K562 (cell line): Measurements from ENCODE around the gene UBE2I. TPM values are rescaled to one million over a fixed set of nuclear protein-coding genes. Genes with fewer than 3 reads are reported as not detected.

Experiments
- ARID1B ChIP-seq: fragments of 450-650 bp; IDR thresholded peaks from 2 replicates; pipeline ENCODE4 v1.6.1; 2016; ENCODE audit warnings: antibody characterized with exemption, mild to moderate bottlenecking, inconsistent platforms
- ARNT ChIP-seq, 2 experiments: fragments of 450-650 bp; IDR thresholded peaks; 2 replicates each; pipeline ENCODE4 v1.6.1; 2016; ENCODE audit warnings: mild to moderate bottlenecking in 1 of 2
- BMI1 ChIP-seq: fragments of 150-350 bp; IDR thresholded peaks from 2 replicates; pipeline ENCODE4 v1.6.1; 2014; ENCODE audit warnings: low read length
- CBX3 ChIP-seq, 2 experiments: IDR thresholded peaks; 1 replicate in 1 of 2; 2 replicates in 1 of 2; pipeline ENCODE4 v1.6.1; 2012; ENCODE audit warnings: inconsistent platforms in 2 of 2, low read length in 2 of 2, borderline replicate concordance in 1 of 2, control low read depth in 1 of 2
- CHD2 ChIP-seq: IDR thresholded peaks from 2 replicates; pipeline ENCODE4 v1.6.1; 2011; ENCODE audit warnings: low read depth, low read length
- ELF2 ChIP-seq: fragments of 250-450 bp; sonication (Bioruptor Pico); IDR thresholded peaks from 2 replicates; pipeline ENCODE4 v1.5.0; 2021; ENCODE audit warnings: mild to moderate bottlenecking
- FIP1L1 ChIP-seq: fragments of 200-400 bp; formaldehyde crosslinking; IDR thresholded peaks from 2 replicates; pipeline ENCODE4 v1.6.1; 2018; ENCODE audit warnings: mild to moderate bottlenecking, low read depth, low read length; ENCODE audit not compliant: poor library complexity, severe bottlenecking
- HDAC1 ChIP-seq, 2 experiments: fragments of 450-650 bp; IDR thresholded peaks; 2 replicates each; pipeline ENCODE4 v1.6.1; 2016 to 2017; ENCODE audit warnings: inconsistent platforms in 1 of 2, mild to moderate bottlenecking in 1 of 2, moderate library complexity in 1 of 2
- LCOR ChIP-seq: sonication (generic); formaldehyde crosslinking; IDR thresholded peaks from 2 replicates; pipeline ENCODE4 v1.8.0; 2022; ENCODE audit warnings: mild to moderate bottlenecking, missing genetic modification reagents
- RAD51 ChIP-seq: fragments of 450-650 bp; IDR thresholded peaks from 2 replicates; pipeline ENCODE4 v1.7.1; 2016; ENCODE audit warnings: low read depth, mild to moderate bottlenecking, borderline replicate concordance
- TEAD2 ChIP-seq: fragments of 450-650 bp; IDR thresholded peaks from 2 replicates; pipeline ENCODE4 v1.6.1; 2016; ENCODE audit warnings: missing genetic modification characterization, control low read depth, missing compliant biosample characterization
- ZBTB34 ChIP-seq: fragments of 250-450 bp; sonication (Bioruptor Pico); IDR thresholded peaks from 2 replicates; pipeline ENCODE4 v1.8.0; 2021; ENCODE audit warnings: mild to moderate bottlenecking, moderate library complexity
- ZNF12 ChIP-seq: sonication (generic); formaldehyde crosslinking; IDR thresholded peaks from 2 replicates; pipeline ENCODE4 v1.4.0; 2020; ENCODE audit warnings: mild to moderate bottlenecking, missing genetic modification reagents
- ZNF696 ChIP-seq: fragments of 250-450 bp; sonication (Bioruptor Pico); conservative IDR thresholded peaks from 2 replicates; pipeline ENCODE4 v1.4.0; 2020; ENCODE audit warnings: mild to moderate bottlenecking, moderate library complexity
- ZNF76 ChIP-seq: fragments of 250-450 bp; sonication (Bioruptor Pico); IDR thresholded peaks from 2 replicates; pipeline ENCODE4 v1.4.0; 2020; ENCODE audit warnings: mild to moderate bottlenecking, moderate library complexity, borderline replicate concordance
- ZZZ3 ChIP-seq: fragments of 450-650 bp; IDR thresholded peaks from 2 replicates; pipeline ENCODE4 v1.6.1; 2016; ENCODE audit warnings: antibody characterized with exemption, mild to moderate bottlenecking, moderate library complexity
- polyA plus RNA-seq, 8 experiments: library from polyadenylated mRNA; depleted of rRNA in 4 of 8; stranded (reverse) in 5 of 8; unstranded in 3 of 8; fragments of >200 nt; fragmentation: Nextera tagmentation in 2 of 8; fragmentation: Illumina TruSeq in 1 of 8; extraction: Ambion mirVana in 2 of 8; extraction: Trizol in 1 of 8; gene quantifications; 2 replicates each; pipeline versions ENCODE4 v1.2.1 to v1.2.3, GENCODE V29; 2011 to 2014; ENCODE audit warnings: inconsistent platforms in 1 of 8, missing spikeins in 1 of 8
- total RNA-seq, 7 experiments: library from RNA; depleted of rRNA in 6 of 7; stranded (reverse); fragments of >200 nt in 6 of 7; fragmentation: Illumina TruSeq in 2 of 7; extraction: Trizol in 2 of 7; gene quantifications; 2 replicates each; pipeline versions ENCODE4 v1.2.1 to v1.2.3, GENCODE V29; 2011 to 2021; ENCODE audit warnings: low replicate concordance in 1 of 7
- TF ChIP-seq, protein P1 (sequence below): fragments of 250-450 bp; sonication (Bioruptor Pico); IDR thresholded peaks from 2 replicates; pipeline ENCODE4 v1.4.0; 2020
- TF ChIP-seq, protein P2 (sequence below): fragments of 450-650 bp; formaldehyde crosslinking; IDR thresholded peaks from 2 replicates; pipeline ENCODE4 v1.4.0; 2022; ENCODE audit warnings: missing genetic modification characterization

The UBE2I gene
- total and polyA plus RNA-seq, 9 of the 15 experiments (the other 6 are each of a cell fraction or from before 2014, with no cell fraction given): 36.6 to 254 (median 104) TPM

- TF ChIP-seq, protein P1, sequence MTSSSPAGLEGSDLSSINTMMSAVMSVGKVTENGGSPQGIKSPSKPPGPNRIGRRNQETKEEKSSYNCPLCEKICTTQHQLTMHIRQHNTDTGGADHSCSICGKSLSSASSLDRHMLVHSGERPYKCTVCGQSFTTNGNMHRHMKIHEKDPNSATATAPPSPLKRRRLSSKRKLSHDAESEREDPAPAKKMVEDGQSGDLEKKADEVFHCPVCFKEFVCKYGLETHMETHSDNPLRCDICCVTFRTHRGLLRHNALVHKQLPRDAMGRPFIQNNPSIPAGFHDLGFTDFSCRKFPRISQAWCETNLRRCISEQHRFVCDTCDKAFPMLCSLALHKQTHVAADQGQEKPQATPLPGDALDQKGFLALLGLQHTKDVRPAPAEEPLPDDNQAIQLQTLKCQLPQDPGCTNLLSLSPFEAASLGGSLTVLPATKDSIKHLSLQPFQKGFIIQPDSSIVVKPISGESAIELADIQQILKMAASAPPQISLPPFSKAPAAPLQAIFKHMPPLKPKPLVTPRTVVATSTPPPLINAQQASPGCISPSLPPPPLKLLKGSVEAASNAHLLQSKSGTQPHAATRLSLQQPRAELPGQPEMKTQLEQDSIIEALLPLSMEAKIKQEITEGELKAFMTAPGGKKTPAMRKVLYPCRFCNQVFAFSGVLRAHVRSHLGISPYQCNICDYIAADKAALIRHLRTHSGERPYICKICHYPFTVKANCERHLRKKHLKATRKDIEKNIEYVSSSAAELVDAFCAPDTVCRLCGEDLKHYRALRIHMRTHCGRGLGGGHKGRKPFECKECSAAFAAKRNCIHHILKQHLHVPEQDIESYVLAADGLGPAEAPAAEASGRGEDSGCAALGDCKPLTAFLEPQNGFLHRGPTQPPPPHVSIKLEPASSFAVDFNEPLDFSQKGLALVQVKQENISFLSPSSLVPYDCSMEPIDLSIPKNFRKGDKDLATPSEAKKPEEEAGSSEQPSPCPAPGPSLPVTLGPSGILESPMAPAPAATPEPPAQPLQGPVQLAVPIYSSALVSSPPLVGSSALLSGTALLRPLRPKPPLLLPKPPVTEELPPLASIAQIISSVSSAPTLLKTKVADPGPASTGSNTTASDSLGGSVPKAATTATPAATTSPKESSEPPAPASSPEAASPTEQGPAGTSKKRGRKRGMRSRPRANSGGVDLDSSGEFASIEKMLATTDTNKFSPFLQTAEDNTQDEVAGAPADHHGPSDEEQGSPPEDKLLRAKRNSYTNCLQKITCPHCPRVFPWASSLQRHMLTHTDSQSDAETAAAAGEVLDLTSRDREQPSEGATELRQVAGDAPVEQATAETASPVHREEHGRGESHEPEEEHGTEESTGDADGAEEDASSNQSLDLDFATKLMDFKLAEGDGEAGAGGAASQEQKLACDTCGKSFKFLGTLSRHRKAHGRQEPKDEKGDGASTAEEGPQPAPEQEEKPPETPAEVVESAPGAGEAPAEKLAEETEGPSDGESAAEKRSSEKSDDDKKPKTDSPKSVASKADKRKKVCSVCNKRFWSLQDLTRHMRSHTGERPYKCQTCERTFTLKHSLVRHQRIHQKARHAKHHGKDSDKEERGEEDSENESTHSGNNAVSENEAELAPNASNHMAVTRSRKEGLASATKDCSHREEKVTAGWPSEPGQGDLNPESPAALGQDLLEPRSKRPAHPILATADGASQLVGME (CRISPR knock-in tag): peak; percentile 74; the same call in 1 of the 2 replicates
- TF ChIP-seq ZZZ3 (no peak), HDAC1 (IDR thresholded peaks at IDR 0.05) (peak; percentile 47 to 95; a peak in 3 of 4 replicates), FIP1L1 (peak; percentile 20), CBX3 (IDR thresholded peaks at IDR 0.05; ENCODE audit: borderline replicate concordance in 1 of 2, low read length in 2 of 2) (no peak), LCOR (no peak), ELF2 (CRISPR knock-in tag) (peak; percentile 98), TEAD2 (tag) (no peak), ZNF76 (CRISPR knock-in tag) (peak; percentile 30; the same call in 1 of the 2 replicates), BMI1 (no peak), ARID1B (no peak), ZNF696 (no peak), ZNF12 (CRISPR knock-in tag) (no peak), ZBTB34 (no peak), CHD2 (no peak), ARNT (IDR thresholded peaks at IDR 0.05) (no peak), RAD51 (peak; percentile 97)
- TF ChIP-seq, protein P2, sequence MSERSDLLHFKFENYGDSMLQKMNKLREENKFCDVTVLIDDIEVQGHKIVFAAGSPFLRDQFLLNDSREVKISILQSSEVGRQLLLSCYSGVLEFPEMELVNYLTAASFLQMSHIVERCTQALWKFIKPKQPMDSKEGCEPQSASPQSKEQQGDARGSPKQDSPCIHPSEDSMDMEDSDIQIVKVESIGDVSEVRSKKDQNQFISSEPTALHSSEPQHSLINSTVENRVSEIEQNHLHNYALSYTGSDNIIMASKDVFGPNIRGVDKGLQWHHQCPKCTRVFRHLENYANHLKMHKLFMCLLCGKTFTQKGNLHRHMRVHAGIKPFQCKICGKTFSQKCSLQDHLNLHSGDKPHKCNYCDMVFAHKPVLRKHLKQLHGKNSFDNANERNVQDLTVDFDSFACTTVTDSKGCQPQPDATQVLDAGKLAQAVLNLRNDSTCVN (CRISPR knock-in tag): no peak
Observed at GRCh38 chr16:1351582-1352362, 42.3 kb downstream of the UBE2I start, which contains the start of the genes GNPTG and TSR3 (continued).
